IMR-90 (cell line): ENCODE results near the gene BRK1. TPM values are rescaled to one million over a fixed set of nuclear protein-coding genes. Genes with fewer than 3 reads are reported as not detected.

ENCODE experiments used
- ATAC-seq: fragments of 200-7000 bp; cut with Tn5 transposase; 2 replicates; pipeline ENCODE4 v1.9.1; 2020; ENCODE audit warnings: low read depth, mild to moderate bottlenecking, moderate library complexity
- BruUV-seq: library from RNA; stranded (reverse); fragments of 400-500 nt; replicated peaks from 2 replicates; lab custom pipeline; 2021; lab: Mats Ljungman, UMichigan
- CTCF ChIA-PET: fragments of 300-600 bp; formaldehyde crosslinking; extraction: SDS; loops from one replicate; lab custom pipeline; 2021; ENCODE audit warnings: antibody characterized with exemption; lab: Yijun Ruan, JAX
- POLR2A ChIA-PET: fragments of 300-600 bp; sonication (Branson Sonifier 250); formaldehyde crosslinking; loops from one replicate; lab custom pipeline; 2022; ENCODE audit warnings: antibody characterized with exemption; ENCODE audit not compliant: unreplicated experiment; lab: Charles Lee
- DNase-seq: peaks from one replicate; pipeline ENCODE4 v3.0.0; 2013
- H2AFZ ChIP-seq: replicated peaks from 2 replicates; pipeline ENCODE3; 2013; ENCODE audit warnings: low read length, mild to moderate bottlenecking; ENCODE audit not compliant: poor library complexity
- H2AK5ac ChIP-seq: 2 replicates; pipeline ENCODE4 v1.6.1; 2013; ENCODE audit warnings: low read depth, low read length, inconsistent platforms
- H2AK9ac ChIP-seq: replicated peaks from 2 replicates; pipeline ENCODE3; 2013; ENCODE audit warnings: mild to moderate bottlenecking, low read depth, low read length, moderate library complexity; ENCODE audit not compliant: poor library complexity
- H2BK120ac ChIP-seq: 2 replicates; pipeline ENCODE4 v1.6.1; 2013; ENCODE audit warnings: low read depth, low read length, inconsistent platforms
- H2BK15ac ChIP-seq: 3 replicates; pipeline ENCODE4 v1.6.1; 2013; ENCODE audit warnings: low read depth, low read length, inconsistent platforms
- H2BK20ac ChIP-seq: 2 replicates; pipeline ENCODE4 v1.6.1; 2013; ENCODE audit warnings: low read depth, mild to moderate bottlenecking, inconsistent platforms, low read length, moderate library complexity
- H2BK5ac ChIP-seq: 2 replicates; pipeline ENCODE4 v1.6.1; 2013; ENCODE audit warnings: mild to moderate bottlenecking, low read depth, low read length, inconsistent platforms; ENCODE audit not compliant: poor library complexity, severe bottlenecking
- H3K14ac ChIP-seq: replicated peaks from 2 replicates; pipeline ENCODE4 v1.6.1; 2013; ENCODE audit warnings: low read depth, low read length, inconsistent platforms
- H3K18ac ChIP-seq: 2 replicates; pipeline ENCODE4 v1.6.1; 2013; ENCODE audit warnings: low read depth, low read length, control low read depth
- H3K23ac ChIP-seq: 2 replicates; pipeline ENCODE4 v1.6.1; 2013; ENCODE audit warnings: low read depth, low read length, inconsistent platforms
- H3K27ac ChIP-seq: 2 replicates; pipeline ENCODE4 v1.5.1; 2013; ENCODE audit warnings: mild to moderate bottlenecking, control low read depth, low read length; ENCODE audit not compliant: insufficient read depth
- H3K27me3 ChIP-seq: 2 replicates; pipeline ENCODE4 v1.6.1; 2013; ENCODE audit warnings: low read length; ENCODE audit not compliant: control insufficient read depth, insufficient read depth
- H3K36me3 ChIP-seq: 2 replicates; pipeline ENCODE4 v1.6.1; 2013; ENCODE audit warnings: low read length, mixed read lengths; ENCODE audit not compliant: control insufficient read depth, insufficient read depth
- H3K4ac ChIP-seq: 2 replicates; pipeline ENCODE4 v1.6.1; 2013; ENCODE audit warnings: low read depth, low read length, inconsistent platforms
- H3K4me1 ChIP-seq: 2 replicates; pipeline ENCODE4 v1.6.1; 2013; ENCODE audit warnings: low read length, mixed read lengths; ENCODE audit not compliant: control insufficient read depth, insufficient read depth
- H3K4me2 ChIP-seq: 2 replicates; pipeline ENCODE4 v1.6.1; 2013; ENCODE audit warnings: low read depth, mild to moderate bottlenecking, control low read depth, low read length, moderate library complexity
- H3K4me3 ChIP-seq: 2 replicates; pipeline ENCODE4 v1.5.1; 2013; ENCODE audit warnings: low read depth, mild to moderate bottlenecking, control low read depth, low read length, moderate library complexity; ENCODE audit not compliant: insufficient read depth
- H3K56ac ChIP-seq: 2 replicates; pipeline ENCODE4 v1.6.1; 2013; ENCODE audit warnings: low read length, inconsistent platforms; ENCODE audit not compliant: insufficient read depth; ENCODE audit errors: extremely low read depth
- H3K79me1 ChIP-seq, 2 experiments: 2 replicates each; pipeline ENCODE4 v1.6.1; 2013; ENCODE audit warnings: low read length in 2 of 2, inconsistent platforms in 1 of 2, low read depth in 1 of 2
- H3K9ac ChIP-seq: 2 replicates; pipeline ENCODE4 v1.6.1; 2013; ENCODE audit warnings: low read depth, low read length, control low read depth
- H3K9me1 ChIP-seq: 2 replicates; pipeline ENCODE4 v1.6.1; 2013; ENCODE audit warnings: low read length, inconsistent platforms; ENCODE audit not compliant: insufficient read depth
- H3K9me3 ChIP-seq: 2 replicates; pipeline ENCODE4 v1.6.1; 2013; ENCODE audit warnings: low read length; ENCODE audit not compliant: control insufficient read depth, insufficient read depth
- H4K20me1 ChIP-seq: 2 replicates; pipeline ENCODE4 v1.6.1; 2013; ENCODE audit warnings: low read length, inconsistent platforms; ENCODE audit not compliant: insufficient read depth
- H4K5ac ChIP-seq: 2 replicates; pipeline ENCODE4 v1.6.1; 2013; ENCODE audit warnings: mild to moderate bottlenecking, low read depth, low read length, control low read depth
- H4K8ac ChIP-seq, 2 experiments: 2 replicates each; pipeline ENCODE4 v1.6.1; 2013; ENCODE audit warnings: low read depth in 2 of 2, low read length in 2 of 2, control low read depth in 1 of 2, inconsistent platforms in 1 of 2
- H4K91ac ChIP-seq: 2 replicates; pipeline ENCODE4 v1.6.1; 2013; ENCODE audit warnings: low read depth, low read length, inconsistent platforms; ENCODE audit not compliant: insufficient read depth
- BHLHE40 ChIP-seq: fragments of 150-350 bp; IDR thresholded peaks from 2 replicates; pipeline ENCODE4 v1.6.1; 2016; ENCODE audit warnings: mild to moderate bottlenecking, low read depth, low read length
- CEBPB ChIP-seq: IDR thresholded peaks from 2 replicates; pipeline ENCODE4 v1.6.1; 2012; ENCODE audit warnings: low read depth, low read length, improper control_type of control experiment
- CHD1 ChIP-seq: IDR thresholded peaks from 2 replicates; pipeline ENCODE4 v1.6.1; 2012; ENCODE audit warnings: low read depth, low read length, improper control_type of control experiment
- ELK1 ChIP-seq: fragments of 150-350 bp; IDR thresholded peaks from 2 replicates; pipeline ENCODE4 v1.6.1; 2016; ENCODE audit warnings: low read depth, mild to moderate bottlenecking, low read length, moderate library complexity, borderline replicate concordance
- FOS ChIP-seq: fragments of 150-350 bp; IDR thresholded peaks from 2 replicates; pipeline ENCODE4 v1.6.1; 2016; ENCODE audit warnings: low read depth, low read length
- MAFK ChIP-seq: IDR thresholded peaks from 2 replicates; pipeline ENCODE4 v1.6.1; 2012; ENCODE audit warnings: low read depth, low read length, improper control_type of control experiment
- MAZ ChIP-seq: IDR thresholded peaks from 2 replicates; pipeline ENCODE4 v1.6.1; 2012; ENCODE audit warnings: low read depth, mild to moderate bottlenecking, low read length, improper control_type of control experiment, moderate library complexity, borderline replicate concordance
- MXI1 ChIP-seq: IDR thresholded peaks from 2 replicates; pipeline ENCODE4 v1.6.1; 2012; ENCODE audit warnings: low read depth, mild to moderate bottlenecking, low read length, moderate library complexity, borderline replicate concordance
- NFE2L2 ChIP-seq: fragments of 150-350 bp; IDR thresholded peaks from 2 replicates; pipeline ENCODE4 v1.6.1; 2016; ENCODE audit warnings: low read depth, mild to moderate bottlenecking, low read length
- POLR2A ChIP-seq: IDR thresholded peaks from 2 replicates; pipeline ENCODE4 v1.6.1; 2012; ENCODE audit warnings: mild to moderate bottlenecking, low read depth, low read length
- RAD21 ChIP-seq: IDR thresholded peaks from 2 replicates; pipeline ENCODE4 v1.6.1; 2012; ENCODE audit warnings: low read length, improper control_type of control experiment
- RCOR1 ChIP-seq: IDR thresholded peaks from 2 replicates; pipeline ENCODE4 v1.6.1; 2012; ENCODE audit warnings: mild to moderate bottlenecking, low read length, improper control_type of control experiment; ENCODE audit not compliant: insufficient replicate concordance
- RFX5 ChIP-seq: IDR thresholded peaks from 2 replicates; pipeline ENCODE4 v1.8.0; 2012; ENCODE audit warnings: low read depth, mild to moderate bottlenecking, low read length, moderate library complexity
- SMC3 ChIP-seq: fragments of 150-350 bp; IDR thresholded peaks from 2 replicates; pipeline ENCODE4 v1.6.1; 2016; ENCODE audit warnings: low read depth, mild to moderate bottlenecking, antibody characterized with exemption, low read length, moderate library complexity
- USF2 ChIP-seq: fragments of 150-350 bp; IDR thresholded peaks from 2 replicates; pipeline ENCODE4 v1.6.1; 2017; ENCODE audit warnings: mild to moderate bottlenecking, antibody characterized with exemption, low read length, low read depth
- dilution Hi-C: fragments of 300-500 bp; cut with HindIII; formaldehyde crosslinking; loops from one replicate; pipeline ENCODE4 v1.14.3; 2018; ENCODE audit warnings: low sequenced_read_pairs; ENCODE audit not compliant: unreplicated experiment
- in situ Hi-C: fragments of 300-500 bp; cut with MboI; formaldehyde crosslinking; loops from 3 replicates; pipeline ENCODE4 v1.14.3; 2019; ENCODE audit warnings: low sequenced_read_pairs, inconsistent platforms, mixed read lengths
- intact Hi-C: fragments of 100-400 bp; cut with micrococcal nuclease; formaldehyde crosslinking; loops from 2 replicates; pipeline ENCODE4 v1.10.0; 2022
- polyA plus RNA-seq, 3 experiments: library from polyadenylated mRNA; depleted of rRNA; stranded (reverse); fragments of >200 nt; gene quantifications; 2 replicates each; pipeline ENCODE4 v1.2.3, GENCODE V29; 2012; ENCODE audit warnings: low replicate concordance in 1 of 3
- total RNA-seq: library from RNA; depleted of rRNA; stranded (reverse); fragments of >200 nt; gene quantifications from 2 replicates; pipeline ENCODE4 v1.2.3, GENCODE V29; 2012
- TF ChIP-seq, protein P1 (sequence below): conservative IDR thresholded peaks from 2 replicates; pipeline ENCODE4 v1.5.1; 2012; ENCODE audit warnings: mild to moderate bottlenecking, low read depth, low read length, improper control_type of control experiment

Gene BRK1
- total and polyA plus RNA-seq, 2 of the 4 experiments (the other 2 are of a cell fraction) = 81.4 to 235 TPM

DNA sequence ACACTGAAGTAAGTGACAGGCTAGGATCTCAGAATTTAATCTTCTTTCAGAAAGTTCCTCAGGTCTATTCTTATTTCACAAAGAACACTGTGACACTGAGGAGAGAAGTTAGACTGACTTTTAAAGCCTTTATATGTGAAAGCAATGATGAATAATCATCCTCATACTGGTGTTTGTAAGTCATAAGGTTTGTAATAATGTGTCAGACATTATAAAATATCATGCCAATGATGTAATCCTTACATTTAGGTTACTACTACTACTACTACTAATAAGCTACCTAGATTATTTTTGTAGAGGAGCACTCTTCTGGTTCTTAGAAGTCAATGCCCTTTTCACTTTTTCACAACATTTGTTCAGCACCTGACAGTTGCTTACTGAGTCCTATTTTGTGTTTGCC, 40.8 kb upstream of the BRK1 start:
- H2BK15ac ChIP-seq = no peak overlapping the region
- H3K18ac ChIP-seq = no peak overlapping the region
- no peaks in the 10 kb centered on the region for H4K20me1 ChIP-seq
- H3K27me3 ChIP-seq = no peaks in the 10 kb centered on the region
- no peak overlapping the region for H2BK20ac ChIP-seq
- no peak overlapping the region for H3K4ac ChIP-seq
- in situ Hi-C loops = no loop called here
- no peak overlapping the region for H2AK9ac ChIP-seq
- H3K36me3 ChIP-seq = no peaks in the 10 kb centered on the region
- ChIA-PET CTCF (no interaction called here), POLR2A (no interaction called here)
- no TSS peak for BruUV-seq
- TF ChIP-seq CHD1 = no peak
- TF ChIP-seq CEBPB = no peak
- TF ChIP-seq, protein P1, sequence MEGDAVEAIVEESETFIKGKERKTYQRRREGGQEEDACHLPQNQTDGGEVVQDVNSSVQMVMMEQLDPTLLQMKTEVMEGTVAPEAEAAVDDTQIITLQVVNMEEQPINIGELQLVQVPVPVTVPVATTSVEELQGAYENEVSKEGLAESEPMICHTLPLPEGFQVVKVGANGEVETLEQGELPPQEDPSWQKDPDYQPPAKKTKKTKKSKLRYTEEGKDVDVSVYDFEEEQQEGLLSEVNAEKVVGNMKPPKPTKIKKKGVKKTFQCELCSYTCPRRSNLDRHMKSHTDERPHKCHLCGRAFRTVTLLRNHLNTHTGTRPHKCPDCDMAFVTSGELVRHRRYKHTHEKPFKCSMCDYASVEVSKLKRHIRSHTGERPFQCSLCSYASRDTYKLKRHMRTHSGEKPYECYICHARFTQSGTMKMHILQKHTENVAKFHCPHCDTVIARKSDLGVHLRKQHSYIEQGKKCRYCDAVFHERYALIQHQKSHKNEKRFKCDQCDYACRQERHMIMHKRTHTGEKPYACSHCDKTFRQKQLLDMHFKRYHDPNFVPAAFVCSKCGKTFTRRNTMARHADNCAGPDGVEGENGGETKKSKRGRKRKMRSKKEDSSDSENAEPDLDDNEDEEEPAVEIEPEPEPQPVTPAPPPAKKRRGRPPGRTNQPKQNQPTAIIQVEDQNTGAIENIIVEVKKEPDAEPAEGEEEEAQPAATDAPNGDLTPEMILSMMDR = no peak
- TF ChIP-seq POLR2A = no peak
- no peak for TF ChIP-seq FOS
- no peak for TF ChIP-seq SMC3
- no peak for TF ChIP-seq RCOR1
- no peak for TF ChIP-seq NFE2L2
- no peak for TF ChIP-seq MAFK
- TF ChIP-seq MXI1 = no peak
- TF ChIP-seq MAZ = no peak
- no peak for TF ChIP-seq BHLHE40
- no peak for TF ChIP-seq RFX5
- no peak for TF ChIP-seq ELK1
- no peak for TF ChIP-seq USF2
- TF ChIP-seq RAD21 = no peak
- H2AK5ac ChIP-seq = no peak overlapping the region
- dilution Hi-C loops = no loop called here
- no peak overlapping the region for H3K23ac ChIP-seq
- no peak overlapping the region for H3K27ac ChIP-seq
- H4K8ac ChIP-seq = no peak overlapping the region
- H2BK120ac ChIP-seq = no peak overlapping the region
- no peak overlapping the region for H4K5ac ChIP-seq
- no peaks in the 10 kb centered on the region for H3K9me1 ChIP-seq
- H3K79me1 ChIP-seq = no peaks in the 10 kb centered on the region
- H2AFZ ChIP-seq = no peak overlapping the region
- H3K4me1 ChIP-seq = no peaks in the 10 kb centered on the region
- no peaks in the 10 kb centered on the region for H3K9me3 ChIP-seq
- intact Hi-C loops = no loop called here
- H3K4me2 ChIP-seq = no peak overlapping the region
- no peak for ATAC-seq
- H2BK5ac ChIP-seq = no peak overlapping the region
- no peak overlapping the region for H3K4me3 ChIP-seq
- no peak overlapping the region for H3K14ac ChIP-seq
- H3K9ac ChIP-seq = no peak overlapping the region
- DNase-seq = peak; percentile 35
- H4K91ac ChIP-seq = no peak overlapping the region
- no peak overlapping the region for H3K56ac ChIP-seq
